GM12875 (cell line): Measurements from ENCODE around the gene PADI6.

Source experiments
- H3K4me3 ChIP-seq: one replicate; pipeline ENCODE4 v1.5.1; 2011; ENCODE audit warnings: low read depth, low read length, control low read depth
- CTCF ChIP-seq: IDR thresholded peaks from 2 replicates; pipeline ENCODE4 v1.5.1; 2011; ENCODE audit warnings: low read depth, mild to moderate bottlenecking, control low read depth, inconsistent platforms, low read length, moderate library complexity, borderline replicate concordance; ENCODE audit not compliant: insufficient read depth

Gene PADI6

DNA sequence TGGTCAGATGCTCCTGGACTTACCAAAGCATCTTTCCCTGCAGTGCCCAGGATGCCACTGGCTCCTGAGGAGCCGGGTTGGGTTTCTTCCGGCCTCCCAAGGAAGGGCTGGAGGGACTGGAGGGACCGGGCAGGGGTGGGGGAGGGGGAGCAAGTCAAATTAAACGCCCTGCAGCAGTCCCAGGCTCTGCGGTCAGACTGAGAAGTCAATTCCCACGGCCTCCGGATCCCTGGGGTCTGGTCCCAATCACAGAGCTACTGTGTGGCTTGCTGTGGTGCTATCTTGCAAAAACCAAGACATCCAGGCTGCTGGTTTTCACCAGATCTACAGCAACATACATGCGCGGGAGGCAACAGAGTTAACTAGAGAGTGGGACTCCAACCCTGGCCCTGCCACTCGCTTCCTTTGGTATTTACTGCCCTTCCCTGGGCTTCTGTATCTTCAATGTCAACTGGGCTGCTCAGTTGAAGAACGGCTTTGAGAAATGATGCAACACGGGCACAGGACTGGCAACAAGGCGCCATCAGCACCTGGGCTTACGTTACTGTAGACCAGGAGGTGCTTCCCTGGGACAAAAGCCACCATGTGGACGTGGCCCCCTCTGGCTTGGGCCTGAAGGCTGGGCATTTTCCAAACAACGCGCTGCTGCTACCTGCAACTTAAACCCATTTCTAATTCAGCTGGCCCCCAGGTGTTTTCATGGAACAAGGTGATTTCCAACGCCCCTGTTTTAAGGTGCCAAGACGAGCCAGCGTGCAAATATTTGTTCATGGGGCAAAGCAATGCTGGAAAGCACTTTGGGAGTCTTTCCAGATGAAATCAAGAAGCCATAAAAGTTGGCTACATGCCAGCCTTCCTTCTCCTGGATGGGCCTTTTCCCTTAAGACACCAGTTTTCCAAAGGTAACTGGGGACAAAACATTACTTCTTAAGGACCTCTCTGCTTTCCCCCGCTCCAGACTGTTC lies 56.0 kb downstream of the PADI6 start:
- H3K4me3 ChIP-seq: no peak overlapping the region
- no peak for TF ChIP-seq CTCF

DNA sequence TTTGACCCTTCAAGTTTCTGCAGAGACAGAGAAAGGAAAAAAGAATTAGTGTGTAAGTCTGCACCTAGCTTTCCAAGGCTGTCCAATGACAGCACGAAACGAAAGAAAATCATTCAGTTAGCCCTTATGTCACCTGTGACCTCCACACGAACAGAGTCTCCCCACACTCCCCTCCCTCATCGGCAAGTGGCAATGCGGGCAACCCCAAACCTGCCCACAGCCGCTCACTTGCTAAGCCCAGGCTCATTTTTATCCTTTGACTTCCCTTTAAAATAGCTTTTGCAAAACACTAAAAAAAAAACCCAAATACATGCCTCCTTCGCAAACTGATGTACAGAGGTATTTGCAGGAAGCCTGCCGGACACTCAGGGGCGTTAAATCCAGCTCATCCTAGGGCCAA lies 57.2 kb downstream of the PADI6 start:
- H3K4me3 ChIP-seq: no peak overlapping the region
- no peak for TF ChIP-seq CTCF

DNA sequence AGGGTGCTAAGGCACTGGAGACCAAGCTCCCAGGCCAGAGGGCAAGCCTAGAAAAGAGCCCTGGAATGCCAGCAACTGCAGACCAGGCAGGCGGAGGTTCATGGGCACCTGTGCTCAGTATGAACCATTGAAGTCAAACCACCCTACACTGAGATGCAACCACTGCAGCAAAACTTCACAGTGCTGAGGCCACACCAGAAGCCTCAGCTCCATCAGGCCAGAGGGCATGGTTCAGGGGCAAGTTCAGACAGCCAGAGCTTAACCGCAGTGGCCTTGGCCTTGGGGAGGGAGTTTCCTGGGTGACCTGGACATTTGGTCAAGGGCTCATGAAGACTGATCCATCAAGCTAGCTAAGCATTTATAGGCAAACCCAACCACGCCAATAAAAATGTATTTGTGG lies 60.4 kb downstream of the PADI6 start:
- no peak overlapping the region for H3K4me3 ChIP-seq
- TF ChIP-seq CTCF: no peak

DNA sequence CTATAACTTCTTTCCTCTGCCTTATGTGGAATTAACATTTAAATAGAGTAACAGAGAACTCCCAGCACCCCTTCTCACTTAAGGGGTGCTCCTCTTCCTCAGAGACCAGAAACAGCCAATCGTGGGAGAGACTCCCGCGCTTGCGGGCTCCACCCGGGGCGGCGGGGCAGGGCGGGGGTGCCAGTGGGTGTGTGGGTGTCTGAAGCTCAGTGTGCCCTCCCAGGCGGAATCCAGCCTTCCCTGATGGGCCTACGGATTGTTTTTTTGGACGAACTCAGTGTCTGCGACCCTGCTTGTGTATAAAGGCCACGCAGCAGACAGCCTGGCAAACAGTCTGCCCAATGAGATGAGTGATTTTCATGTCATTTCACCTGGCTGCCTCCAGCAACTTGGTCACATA lies 61.3 kb downstream of the PADI6 start:
- no peak for TF ChIP-seq CTCF

DNA sequence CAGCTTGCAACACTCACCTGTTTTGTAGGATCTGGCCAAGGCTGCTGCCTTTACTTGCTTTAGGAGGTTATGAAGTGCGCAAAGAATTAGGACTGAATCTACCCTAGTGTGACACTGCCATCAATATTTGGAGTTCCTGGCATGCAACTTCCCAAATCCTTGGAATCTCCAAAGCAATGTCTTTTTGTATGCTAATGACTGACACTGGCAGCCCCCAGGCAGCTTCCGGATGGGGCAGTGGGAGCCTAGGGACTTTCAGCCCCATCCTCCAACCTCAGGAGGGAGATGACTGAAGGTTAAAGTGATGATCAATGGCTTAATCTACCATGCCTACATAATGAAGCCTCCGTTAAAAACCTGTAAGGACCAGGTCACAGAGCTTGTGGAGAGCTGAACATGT lies 62.0 kb downstream of the PADI6 start:
- TF ChIP-seq CTCF: no peak
- no peak overlapping the region for H3K4me3 ChIP-seq

More for the DNA sequence above, 61.3 kb downstream of the PADI6 start:
- H3K4me3 ChIP-seq: no peak overlapping the region

DNA sequence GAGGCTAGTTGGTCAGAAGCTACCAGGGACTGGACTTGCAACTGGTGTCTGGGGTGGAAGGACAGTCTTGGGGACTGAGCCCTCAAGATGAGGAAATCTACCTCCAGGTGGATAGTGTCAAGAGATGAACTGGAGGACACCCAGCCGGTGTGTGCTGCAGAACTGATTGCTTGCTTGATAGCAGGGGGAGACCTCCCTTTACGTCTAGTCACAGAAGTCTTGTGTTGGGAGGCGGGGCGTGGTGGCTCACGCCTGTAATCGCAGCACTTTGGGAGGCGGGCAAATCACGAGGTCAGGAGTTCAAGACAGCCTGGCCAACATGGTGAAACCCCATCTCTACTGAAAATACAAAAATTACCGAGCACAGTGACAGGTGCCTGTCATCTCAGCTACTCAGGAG lies 62.6 kb downstream of the PADI6 start:
- no peak for TF ChIP-seq CTCF
- no peak overlapping the region for H3K4me3 ChIP-seq
